IMR-90 (cell line): Measurements from ENCODE around the gene DCAF6.

Source experiments
- BHLHE40 ChIP-seq: fragments of 150-350 bp; IDR thresholded peaks from 2 replicates; pipeline ENCODE4 v1.6.1; 2016; ENCODE audit warnings: mild to moderate bottlenecking, low read depth, low read length
- CTCF ChIP-seq: conservative IDR thresholded peaks from 2 replicates; pipeline ENCODE4 v1.5.1; 2012; ENCODE audit warnings: mild to moderate bottlenecking, low read depth, low read length, improper control_type of control experiment
- FOS ChIP-seq: fragments of 150-350 bp; IDR thresholded peaks from 2 replicates; pipeline ENCODE4 v1.6.1; 2016; ENCODE audit warnings: low read depth, low read length
- MAZ ChIP-seq: IDR thresholded peaks from 2 replicates; pipeline ENCODE4 v1.6.1; 2012; ENCODE audit warnings: low read depth, mild to moderate bottlenecking, low read length, improper control_type of control experiment, moderate library complexity, borderline replicate concordance
- POLR2A ChIP-seq: IDR thresholded peaks from 2 replicates; pipeline ENCODE4 v1.6.1; 2012; ENCODE audit warnings: mild to moderate bottlenecking, low read depth, low read length
- RAD21 ChIP-seq: IDR thresholded peaks from 2 replicates; pipeline ENCODE4 v1.6.1; 2012; ENCODE audit warnings: low read length, improper control_type of control experiment
- RCOR1 ChIP-seq: IDR thresholded peaks from 2 replicates; pipeline ENCODE4 v1.6.1; 2012; ENCODE audit warnings: mild to moderate bottlenecking, low read length, improper control_type of control experiment; ENCODE audit not compliant: insufficient replicate concordance
- RFX5 ChIP-seq: IDR thresholded peaks from 2 replicates; pipeline ENCODE4 v1.8.0; 2012; ENCODE audit warnings: low read depth, mild to moderate bottlenecking, low read length, moderate library complexity
- SMC3 ChIP-seq: fragments of 150-350 bp; IDR thresholded peaks from 2 replicates; pipeline ENCODE4 v1.6.1; 2016; ENCODE audit warnings: low read depth, mild to moderate bottlenecking, antibody characterized with exemption, low read length, moderate library complexity

GRCh38 chr1:167997037-167997575, 60.6 kb downstream of the DCAF6 start:
- no peak for TF ChIP-seq CTCF
- no peak for TF ChIP-seq RAD21
- TF ChIP-seq SMC3, result no peak
- TF ChIP-seq BHLHE40, result no peak
- TF ChIP-seq RCOR1, result no peak
- no peak for TF ChIP-seq POLR2A
- no peak for TF ChIP-seq MAZ
- TF ChIP-seq RFX5, result no peak
- TF ChIP-seq FOS, result no peak
